ENCODE data around the gene ARHGAP11A.

ARHGAP11A gene

DNA sequence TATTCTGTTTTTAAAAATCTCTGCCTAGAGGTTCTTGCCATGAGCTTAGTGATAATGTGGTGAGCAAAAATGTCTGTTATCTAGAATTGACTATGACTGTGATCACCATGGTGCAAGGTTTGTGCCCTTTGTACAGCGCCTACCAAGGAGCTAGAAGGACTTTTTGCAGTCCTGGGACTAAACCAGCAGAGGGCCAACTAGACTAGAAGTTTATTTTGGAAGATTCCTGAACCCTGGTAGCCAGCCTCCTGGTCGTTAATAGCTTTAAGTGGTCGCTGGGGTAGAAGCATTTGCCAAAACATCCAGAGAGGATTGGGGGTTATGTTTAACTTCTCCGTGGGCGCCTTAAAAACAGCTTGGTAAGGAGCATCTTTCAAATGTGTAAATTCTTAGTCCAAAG lies 34.0 kb downstream of the ARHGAP11A start:
- DNase-seq (ENCODE audit: extremely low spot score) = peak; percentile 23
- ChIA-PET CTCF (interaction anchor here (0.7 to 1.0 kb wide), 2 partner anchors 20 to 344 kb away, joined by 3 read pairs; no protein-coding TSS in a partner anchor), POLR2A (no interaction called here)
- no peak for TF ChIP-seq TARDBP (IDR thresholded peaks at IDR 0.05)
- no peak for TF ChIP-seq FOXA1 (IDR thresholded peaks at IDR 0.05)
- no peak for TF ChIP-seq NFRKB (IDR thresholded peaks at IDR 0.05)
- TF ChIP-seq ZNF384 (IDR thresholded peaks at IDR 0.05) = no peak
- TF ChIP-seq, protein P1, sequence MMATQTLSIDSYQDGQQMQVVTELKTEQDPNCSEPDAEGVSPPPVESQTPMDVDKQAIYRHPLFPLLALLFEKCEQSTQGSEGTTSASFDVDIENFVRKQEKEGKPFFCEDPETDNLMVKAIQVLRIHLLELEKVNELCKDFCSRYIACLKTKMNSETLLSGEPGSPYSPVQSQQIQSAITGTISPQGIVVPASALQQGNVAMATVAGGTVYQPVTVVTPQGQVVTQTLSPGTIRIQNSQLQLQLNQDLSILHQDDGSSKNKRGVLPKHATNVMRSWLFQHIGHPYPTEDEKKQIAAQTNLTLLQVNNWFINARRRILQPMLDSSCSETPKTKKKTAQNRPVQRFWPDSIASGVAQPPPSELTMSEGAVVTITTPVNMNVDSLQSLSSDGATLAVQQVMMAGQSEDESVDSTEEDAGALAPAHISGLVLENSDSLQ (IDR thresholded peaks at IDR 0.05) = no peak
- no peak for TF ChIP-seq L3MBTL2 (conservative IDR thresholded peaks at IDR 0.05)
- TF ChIP-seq FOXK2 (IDR thresholded peaks at IDR 0.05) = no peak
- no peak for TF ChIP-seq BHLHE40 (IDR thresholded peaks at IDR 0.05; ENCODE audit: borderline replicate concordance)
- TF ChIP-seq SUZ12 (IDR thresholded peaks at IDR 0.05) = no peak
- no peak for TF ChIP-seq FOXM1 (IDR thresholded peaks at IDR 0.05; ENCODE audit: borderline replicate concordance)
- TF ChIP-seq ELF4 (IDR thresholded peaks at IDR 0.05) = no peak
- TF ChIP-seq HDGF (IDR thresholded peaks at IDR 0.05; ENCODE audit: borderline replicate concordance) = no peak
- TF ChIP-seq LEF1 (IDR thresholded peaks at IDR 0.05; ENCODE audit: borderline replicate concordance) = no peak

- DNase-seq (ENCODE audit: extremely low spot score) = peak; percentile 48
- TF ChIP-seq TARDBP (IDR thresholded peaks at IDR 0.05) = no peak
- no peak for TF ChIP-seq ARNT (IDR thresholded peaks at IDR 0.05)
- TF ChIP-seq HDGF (IDR thresholded peaks at IDR 0.05; ENCODE audit: borderline replicate concordance) = no peak
- no peak for TF ChIP-seq NFRKB (IDR thresholded peaks at IDR 0.05)
- no peak for TF ChIP-seq FOXM1 (IDR thresholded peaks at IDR 0.05; ENCODE audit: borderline replicate concordance)
- TF ChIP-seq FOXA1 (IDR thresholded peaks at IDR 0.05) = no peak
- TF ChIP-seq ZNF384 (IDR thresholded peaks at IDR 0.05) = no peak
- no peak for TF ChIP-seq ELF4 (IDR thresholded peaks at IDR 0.05)
- TF ChIP-seq FOXK2 (IDR thresholded peaks at IDR 0.05) = no peak
- TF ChIP-seq, protein P1 (IDR thresholded peaks at IDR 0.05) = no peak
- no peak for TF ChIP-seq BHLHE40 (IDR thresholded peaks at IDR 0.05; ENCODE audit: borderline replicate concordance)
- TF ChIP-seq SP1 (IDR thresholded peaks at IDR 0.05) = no peak
- TF ChIP-seq LEF1 (IDR thresholded peaks at IDR 0.05; ENCODE audit: borderline replicate concordance) = no peak
- no peak for TF ChIP-seq CTBP1 (IDR thresholded peaks at IDR 0.05; ENCODE audit: borderline replicate concordance)
- TF ChIP-seq SUZ12 (IDR thresholded peaks at IDR 0.05) = no peak
- no peak for TF ChIP-seq L3MBTL2 (conservative IDR thresholded peaks at IDR 0.05)
- CTCF ChIA-PET = interaction anchor here (0.7 to 1.0 kb wide), 2 partner anchors 60 to 342 kb away, joined by 3 to 5 read pairs; no protein-coding TSS in a partner anchor
- POLR2A ChIA-PET = no interaction called here
Measured at GRCh38 chr15:32651229-32651837, 36.0 kb downstream of the ARHGAP11A start.

GRCh38 chr15:32652178-32652577 lies 36.9 kb downstream of the ARHGAP11A start:
- ChIA-PET CTCF (no interaction called here), POLR2A (no interaction called here)
- DNase-seq (ENCODE audit: extremely low spot score) = no peak
- TF ChIP-seq L3MBTL2 (conservative IDR thresholded peaks at IDR 0.05) (no peak), ZNF384 (IDR thresholded peaks at IDR 0.05) (no peak), CTBP1 (IDR thresholded peaks at IDR 0.05; ENCODE audit: borderline replicate concordance) (no peak), BHLHE40 (IDR thresholded peaks at IDR 0.05; ENCODE audit: borderline replicate concordance) (no peak), SUZ12 (IDR thresholded peaks at IDR 0.05) (no peak), FOXA1 (IDR thresholded peaks at IDR 0.05) (no peak), TARDBP (IDR thresholded peaks at IDR 0.05) (no peak), FOXM1 (IDR thresholded peaks at IDR 0.05; ENCODE audit: borderline replicate concordance) (no peak), NFRKB (IDR thresholded peaks at IDR 0.05) (no peak), ELF4 (IDR thresholded peaks at IDR 0.05) (no peak)
- TF ChIP-seq, protein P1 (IDR thresholded peaks at IDR 0.05) = no peak

DNA sequence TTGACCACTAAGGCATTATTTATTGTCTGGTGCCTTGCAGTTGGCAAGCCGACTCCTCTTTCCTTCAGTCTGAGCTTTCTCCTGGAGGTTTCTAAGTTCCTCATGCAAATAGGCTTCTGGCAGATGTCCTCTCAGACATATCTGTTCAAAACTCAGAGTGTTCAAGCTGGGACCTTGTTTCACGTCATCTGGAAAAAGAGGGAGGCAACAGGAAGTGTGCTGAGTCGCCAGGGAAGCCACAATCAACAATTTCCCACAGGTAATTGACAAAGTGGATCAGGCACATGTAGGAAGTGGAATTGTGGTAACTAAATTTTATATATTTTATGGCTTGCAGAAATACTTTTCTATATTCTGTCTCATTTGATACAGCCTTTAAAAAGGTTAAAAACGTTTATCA lies 40.8 kb downstream of the ARHGAP11A start:
- TF ChIP-seq SP1 (IDR thresholded peaks at IDR 0.05) = no peak
- TF ChIP-seq ARNT (IDR thresholded peaks at IDR 0.05) = no peak
- TF ChIP-seq CTBP1 (IDR thresholded peaks at IDR 0.05; ENCODE audit: borderline replicate concordance) = no peak
- TF ChIP-seq FOXM1 (IDR thresholded peaks at IDR 0.05; ENCODE audit: borderline replicate concordance) = no peak
- TF ChIP-seq, protein P1 (IDR thresholded peaks at IDR 0.05) = no peak
- TF ChIP-seq NFRKB (IDR thresholded peaks at IDR 0.05) = no peak
- no peak for TF ChIP-seq HDGF (IDR thresholded peaks at IDR 0.05; ENCODE audit: borderline replicate concordance)
- no peak for TF ChIP-seq FOXK2 (IDR thresholded peaks at IDR 0.05)
- no peak for TF ChIP-seq ELF4 (IDR thresholded peaks at IDR 0.05)
- no peak for TF ChIP-seq LEF1 (IDR thresholded peaks at IDR 0.05; ENCODE audit: borderline replicate concordance)
- no peak for TF ChIP-seq BHLHE40 (IDR thresholded peaks at IDR 0.05; ENCODE audit: borderline replicate concordance)
- TF ChIP-seq FOXA1 (IDR thresholded peaks at IDR 0.05) = no peak
- TF ChIP-seq L3MBTL2 (conservative IDR thresholded peaks at IDR 0.05) = no peak
- no peak for TF ChIP-seq SUZ12 (IDR thresholded peaks at IDR 0.05)
- TF ChIP-seq TARDBP (IDR thresholded peaks at IDR 0.05) = no peak
- no peak for TF ChIP-seq ZNF384 (IDR thresholded peaks at IDR 0.05)
- POLR2A ChIA-PET = no interaction called here
- DNase-seq (ENCODE audit: extremely low spot score) = no peak
- CTCF ChIA-PET = interaction anchor here (0.9 kb wide), 1 partner anchor 271 kb away, joined by 5 read pairs; no protein-coding TSS in a partner anchor

DNA sequence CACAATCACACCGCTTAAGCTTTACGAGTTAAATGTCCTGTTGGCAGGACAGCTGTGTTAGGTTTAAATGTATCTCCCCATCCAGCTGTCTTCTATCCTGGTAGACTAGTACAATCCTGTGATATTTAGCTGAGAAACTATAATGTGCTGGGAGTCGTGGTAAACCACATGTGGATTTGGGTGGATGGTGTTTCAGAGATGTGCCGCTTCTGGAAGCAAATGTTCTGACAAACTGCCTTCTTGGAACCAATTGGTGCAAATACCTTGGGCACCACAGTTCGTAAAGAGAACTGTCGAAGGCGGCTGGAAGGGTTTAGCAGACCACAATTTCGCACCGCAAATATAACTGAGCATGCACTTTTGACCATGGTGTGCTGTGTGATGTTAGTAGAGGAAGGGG lies 41.2 kb downstream of the ARHGAP11A start:
- TF ChIP-seq TARDBP (IDR thresholded peaks at IDR 0.05) = no peak
- TF ChIP-seq BHLHE40 (IDR thresholded peaks at IDR 0.05; ENCODE audit: borderline replicate concordance) = no peak
- POLR2A ChIA-PET = no interaction called here

More for the DNA sequence above, 41.2 kb downstream of the ARHGAP11A start:
- DNase-seq (ENCODE audit: extremely low spot score) = no peak
- CTCF ChIA-PET = no interaction called here
